MCF 10A (cell line): ENCODE data around the gene ITGA4. TPM values are rescaled to one million over a fixed set of nuclear protein-coding genes. Genes with fewer than 3 reads are reported as not detected.

Experiments used
- BruUV-seq: library from RNA; stranded (reverse); fragments of 400-500 nt; replicated peaks from 2 replicates; lab custom pipeline; 2021; lab: Mats Ljungman, UMichigan
- CTCF ChIA-PET: fragments of 300-600 bp; sonication (Branson Sonifier 250); formaldehyde crosslinking; extraction: SDS; loops from one replicate; lab custom pipeline; 2021; ENCODE audit warnings: antibody characterized with exemption, inconsistent platforms; lab: Yijun Ruan, JAX
- POLR2A ChIA-PET: fragments of 300-600, 350-650 bp; sonication (Branson Sonifier 250); formaldehyde crosslinking; extraction: SDS; loops from one replicate; lab custom pipeline; 2020; ENCODE audit warnings: antibody characterized with exemption, inconsistent platforms; lab: Yijun Ruan, JAX
- DNase-seq: peaks from one replicate; pipeline ENCODE4 v3.0.0-alpha.2; 2018; ENCODE audit not compliant: unreplicated experiment
- H3K27ac Mint-ChIP-seq: one replicate; pipeline ENCODE4 v1.8.0; 2022; ENCODE audit warnings: mild to moderate bottlenecking, low read depth, mixed read lengths; ENCODE audit not compliant: unreplicated experiment
- H3K27me3 Mint-ChIP-seq: one replicate; pipeline ENCODE4 v1.8.0; 2022; ENCODE audit warnings: mixed read lengths; ENCODE audit not compliant: insufficient read depth, unreplicated experiment
- H3K36me3 Mint-ChIP-seq: one replicate; pipeline ENCODE4 v1.8.0; 2022; ENCODE audit warnings: mild to moderate bottlenecking, moderate library complexity, mixed read lengths; ENCODE audit not compliant: insufficient read depth, unreplicated experiment
- H3K4me1 Mint-ChIP-seq: one replicate; pipeline ENCODE4 v1.8.0; 2022; ENCODE audit warnings: mixed read lengths; ENCODE audit not compliant: insufficient read depth, unreplicated experiment
- H3K4me3 Mint-ChIP-seq: one replicate; pipeline ENCODE4 v1.8.0; 2022; ENCODE audit warnings: mild to moderate bottlenecking, moderate library complexity, mixed read lengths; ENCODE audit not compliant: unreplicated experiment
- H3K9me3 Mint-ChIP-seq: one replicate; pipeline ENCODE4 v1.8.0; 2022; ENCODE audit warnings: mixed read lengths; ENCODE audit not compliant: unreplicated experiment
- intact Hi-C: fragments of 100-400 bp; cut with micrococcal nuclease; formaldehyde crosslinking; loops from 2 replicates; pipeline ENCODE4 v1.14.1; 2022
- total RNA-seq: library from RNA; stranded (reverse); gene quantifications from 2 replicates; pipeline ENCODE4 v1.2.3, GENCODE V29; 2022
- TF ChIP-seq, protein P1 (sequence below): fragments of 200-600 bp; IDR thresholded peaks from one replicate; pipeline ENCODE4 v1.8.0; 2022; ENCODE audit warnings: antibody characterized with exemption, mild to moderate bottlenecking; ENCODE audit not compliant: unreplicated experiment

Gene ITGA4
- total RNA-seq, 1 experiment from 2014 or later: 0.19 TPM

DNA sequence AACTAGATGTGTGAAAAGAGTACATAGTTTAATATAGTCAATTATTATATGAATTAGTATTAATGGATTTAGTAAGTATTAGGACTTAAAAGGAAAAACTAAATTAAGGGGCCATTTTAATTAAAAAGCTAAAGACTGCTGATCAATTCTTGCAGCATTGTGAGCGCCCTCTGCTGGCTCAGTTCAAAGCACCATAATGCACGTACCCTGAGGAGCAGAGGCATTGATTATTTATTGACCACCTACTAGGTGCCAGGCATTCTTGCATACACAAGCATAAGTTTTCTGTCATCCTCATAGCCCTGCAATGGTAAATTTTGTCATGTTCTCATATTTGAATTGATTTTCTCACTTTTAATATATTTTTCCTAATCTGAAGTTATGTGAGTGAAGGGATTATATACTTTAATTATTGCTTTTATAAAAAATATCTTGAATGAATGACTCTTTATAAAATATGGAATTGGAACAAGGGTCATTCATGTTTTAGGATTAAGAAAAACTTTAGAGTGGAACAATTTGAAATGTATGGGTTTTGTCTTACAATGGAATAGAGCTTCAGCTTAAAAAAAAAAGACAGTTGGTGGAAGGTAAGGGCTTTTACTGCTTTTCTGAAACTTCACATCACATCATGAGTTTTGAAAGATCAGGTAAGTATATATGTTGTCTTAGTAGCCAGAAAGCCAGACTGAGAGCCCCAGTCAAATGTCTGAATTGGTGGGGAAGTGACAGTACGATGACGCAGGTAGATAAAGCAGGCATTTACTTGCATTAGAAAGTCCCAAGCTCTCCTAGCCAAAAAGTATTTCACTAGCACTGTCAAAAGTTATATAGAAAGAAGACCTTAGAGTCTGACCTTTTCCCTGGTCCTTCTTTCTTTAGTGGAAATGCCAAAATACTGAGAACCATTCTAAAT is 9.7 kb downstream of the ITGA4 start:
- CTCF ChIA-PET: interaction anchor here (0.6 to 3.9 kb wide), 29 partner anchors 9 to 1354 kb away, joined by 3 to 50 read pairs (median 4); partner anchors contain the start of gene ITGA4
- BruUV-seq: no TSS peak

DNA sequence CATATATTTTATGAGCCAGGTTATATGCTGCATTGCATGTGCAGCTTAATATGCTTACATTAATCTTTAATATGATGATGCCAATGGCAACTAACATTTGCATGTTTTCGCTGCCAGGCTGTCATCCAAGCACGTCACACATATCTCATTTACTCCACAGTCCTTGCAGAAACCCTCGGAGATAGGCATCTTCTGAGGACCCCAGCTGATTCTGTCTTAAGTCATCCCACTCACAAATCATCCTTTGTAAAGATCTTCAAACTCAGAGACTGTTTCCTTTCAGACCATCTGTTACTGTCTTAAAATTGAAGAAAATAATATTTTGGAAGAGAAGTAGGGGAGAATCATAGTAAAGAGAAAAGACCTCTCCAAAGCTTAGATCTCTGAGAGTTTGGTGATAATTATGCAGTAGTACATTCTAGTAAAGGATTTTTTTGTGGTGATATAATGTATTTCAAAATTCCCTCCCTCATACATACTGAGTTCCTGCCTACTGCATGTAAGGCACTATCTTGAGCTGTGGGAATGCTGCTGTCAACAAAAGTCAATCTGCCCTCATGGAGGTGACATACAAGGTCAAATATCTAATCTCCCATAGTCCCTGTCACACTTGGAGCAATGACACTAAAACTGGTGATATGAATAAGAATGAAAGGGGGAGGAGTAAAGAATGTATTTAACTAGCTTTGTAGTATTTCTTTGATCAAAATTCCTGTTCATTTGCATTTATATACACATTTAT is 11.0 kb downstream of the ITGA4 start:
- TF ChIP-seq, protein P1, sequence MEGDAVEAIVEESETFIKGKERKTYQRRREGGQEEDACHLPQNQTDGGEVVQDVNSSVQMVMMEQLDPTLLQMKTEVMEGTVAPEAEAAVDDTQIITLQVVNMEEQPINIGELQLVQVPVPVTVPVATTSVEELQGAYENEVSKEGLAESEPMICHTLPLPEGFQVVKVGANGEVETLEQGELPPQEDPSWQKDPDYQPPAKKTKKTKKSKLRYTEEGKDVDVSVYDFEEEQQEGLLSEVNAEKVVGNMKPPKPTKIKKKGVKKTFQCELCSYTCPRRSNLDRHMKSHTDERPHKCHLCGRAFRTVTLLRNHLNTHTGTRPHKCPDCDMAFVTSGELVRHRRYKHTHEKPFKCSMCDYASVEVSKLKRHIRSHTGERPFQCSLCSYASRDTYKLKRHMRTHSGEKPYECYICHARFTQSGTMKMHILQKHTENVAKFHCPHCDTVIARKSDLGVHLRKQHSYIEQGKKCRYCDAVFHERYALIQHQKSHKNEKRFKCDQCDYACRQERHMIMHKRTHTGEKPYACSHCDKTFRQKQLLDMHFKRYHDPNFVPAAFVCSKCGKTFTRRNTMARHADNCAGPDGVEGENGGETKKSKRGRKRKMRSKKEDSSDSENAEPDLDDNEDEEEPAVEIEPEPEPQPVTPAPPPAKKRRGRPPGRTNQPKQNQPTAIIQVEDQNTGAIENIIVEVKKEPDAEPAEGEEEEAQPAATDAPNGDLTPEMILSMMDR: no peak
- Mint-ChIP-seq H3K9me3 (no peaks in the 10 kb centered on the region), H3K4me3 (no peak overlapping the region), H3K27me3 (no peaks in the 10 kb centered on the region), H3K36me3 (no peaks in the 10 kb centered on the region), H3K4me1 (no peaks in the 10 kb centered on the region), H3K27ac (no peak overlapping the region)
- ChIA-PET POLR2A (interaction anchor here (1.1 kb wide), 1 partner anchor 8 kb away, joined by 4 read pairs; no protein-coding TSS in a partner anchor), CTCF (interaction anchor here (0.5 to 3.9 kb wide), 18 partner anchors 8 to 1344 kb away, joined by 3 to 50 read pairs (median 4); no protein-coding TSS in a partner anchor)
- BruUV-seq: no TSS peak
- intact Hi-C loops: loop anchor here (10.0 kb wide), 1 partner anchor 247 kb away; no protein-coding TSS in a partner anchor
- DNase-seq: no peak

More for the DNA sequence above, 9.7 kb downstream of the ITGA4 start:
- no peak overlapping the region for H3K27ac Mint-ChIP-seq
- intact Hi-C loops: loop anchor here (1.0 to 10.0 kb wide), 4 partner anchors 248 to 1342 kb away; no protein-coding TSS in a partner anchor
- no peaks in the 10 kb centered on the region for H3K27me3 Mint-ChIP-seq
- DNase-seq: peak; percentile 63
- POLR2A ChIA-PET: interaction anchor here (0.7 to 1.1 kb wide), 2 partner anchors 9 to 56 kb away, joined by 3 to 4 read pairs; no protein-coding TSS in a partner anchor
- TF ChIP-seq, protein P1: peak; percentile 65
- no peak overlapping the region for H3K4me3 Mint-ChIP-seq
- no peaks in the 10 kb centered on the region for H3K4me1 Mint-ChIP-seq
- H3K36me3 Mint-ChIP-seq: no peaks in the 10 kb centered on the region
- no peaks in the 10 kb centered on the region for H3K9me3 Mint-ChIP-seq

DNA sequence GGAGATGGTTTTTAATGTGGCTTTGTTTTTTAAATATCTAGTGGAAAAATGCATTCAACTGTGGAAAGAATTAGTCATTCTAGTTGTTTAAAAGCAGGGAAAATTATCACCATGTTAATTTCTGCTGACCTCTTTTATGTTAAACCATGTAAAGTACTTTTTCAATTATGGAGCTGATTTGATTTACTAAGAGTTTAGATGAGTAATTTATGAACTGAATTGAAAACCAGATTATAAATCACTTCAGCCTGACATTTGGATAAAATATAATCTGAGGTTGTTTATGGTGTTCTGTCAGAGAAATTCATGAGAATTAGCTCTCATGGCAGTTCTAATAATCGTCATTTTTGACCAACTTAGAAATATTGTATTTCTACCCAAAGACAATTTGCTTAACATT is 11.6 kb downstream of the ITGA4 start:
- H3K4me3 Mint-ChIP-seq: no peak overlapping the region
- intact Hi-C loops: loop anchor here (10.0 kb wide), 1 partner anchor 246 kb away; no protein-coding TSS in a partner anchor
- CTCF ChIA-PET: interaction anchor here (0.5 to 3.9 kb wide), 10 partner anchors 13 to 1345 kb away, joined by 3 to 50 read pairs (median 4); no protein-coding TSS in a partner anchor

More for the DNA sequence above, 11.6 kb downstream of the ITGA4 start:
- TF ChIP-seq, protein P1: no peak
- no peak for DNase-seq
- Mint-ChIP-seq H3K27ac (no peak overlapping the region), H3K27me3 (no peaks in the 10 kb centered on the region), H3K9me3 (no peaks in the 10 kb centered on the region), H3K4me1 (no peaks in the 10 kb centered on the region), H3K36me3 (no peaks in the 10 kb centered on the region)
- POLR2A ChIA-PET: no interaction called here
- BruUV-seq: no TSS peak
